ENCODE results near the gene ZDHHC14.

Gene ZDHHC14

DNA sequence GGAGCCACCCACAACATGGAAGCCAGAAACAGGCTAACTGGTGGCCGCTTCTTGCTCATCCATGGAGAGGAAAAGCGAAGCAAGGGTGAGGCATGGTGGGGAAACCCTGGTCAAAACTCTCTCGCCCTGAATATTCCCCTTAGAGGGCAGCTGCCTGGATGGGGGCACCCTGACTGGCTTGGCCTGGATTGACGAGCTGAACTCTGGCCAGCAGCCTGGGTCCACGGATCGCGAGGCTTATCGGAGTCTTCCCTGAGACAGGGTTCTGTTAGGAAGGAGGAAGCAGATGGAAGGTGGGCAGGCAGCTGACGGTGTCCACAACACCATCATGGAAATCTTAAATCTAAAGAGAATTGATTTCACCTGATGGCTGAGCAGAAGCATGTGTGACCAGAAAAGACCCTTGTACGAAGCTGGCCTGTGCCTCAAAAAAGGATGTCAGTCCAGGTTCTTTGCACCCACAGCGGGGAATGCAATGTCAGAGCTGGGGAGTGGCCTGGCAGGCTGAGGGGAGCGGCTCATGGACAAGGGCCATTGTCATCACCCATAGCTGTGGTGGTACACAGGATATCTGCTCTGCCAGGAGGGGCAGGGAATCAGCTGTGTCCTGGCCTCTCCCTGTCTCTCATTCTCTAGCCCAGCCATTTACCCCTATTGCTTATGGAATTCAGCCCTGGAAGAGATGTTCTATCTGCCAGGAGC lies 332.6 kb downstream of the ZDHHC14 start:
- Histone ChIP-seq H3K27ac (ENCODE audit: low read length) (no peak overlapping the region), H3K79me2 (ENCODE audit: low read length) (no peaks in the 10 kb centered on the region), H4K20me1 (ENCODE audit: insufficient read depth, low read length) (no peaks in the 10 kb centered on the region), H3K4me3 (ENCODE audit: low read length) (no peak overlapping the region), H3F3A (ENCODE audit: insufficient read depth, low read length) (peaks cover 2% of the 10 kb centered on the region), H2AFZ (ENCODE audit: low read length) (no peak overlapping the region), H3K4me2 (ENCODE audit: low read depth, low read length) (no peak overlapping the region), H3K36me3 (replicated peaks; ENCODE audit: insufficient read depth, low read length) (no peaks in the 10 kb centered on the region), H3K9ac (ENCODE audit: low read length) (no peak overlapping the region), H3K9me3 (replicated peaks; ENCODE audit: insufficient read depth, low read length) (no peaks in the 10 kb centered on the region), H3K4me1 (ENCODE audit: low read length) (peaks cover 2% of the 10 kb centered on the region), H3K9me2 (replicated peaks; ENCODE audit: insufficient read depth, low read length) (no peaks in the 10 kb centered on the region), H3K27me3 (replicated peaks; ENCODE audit: insufficient read depth, low read length) (no peaks in the 10 kb centered on the region)
- DNase-seq = no peak
- no peak for TF ChIP-seq CTCF (IDR thresholded peaks at IDR 0.05; ENCODE audit: low read length)
- TF ChIP-seq EZH2 (optimal IDR thresholded peaks at IDR 0.05; ENCODE audit: low read depth, low read length) = no peak
- TF ChIP-seq EZH2phosphoT487 (IDR thresholded peaks at IDR 0.05; ENCODE audit: low read length) = no peak

GRCh38 chr6:157714153-157714490 lies 333.1 kb downstream of the ZDHHC14 start:
- H3K36me3 ChIP-seq (replicated peaks; ENCODE audit: insufficient read depth, low read length) = no peaks in the 10 kb centered on the region
- no peak overlapping the region for H2AFZ ChIP-seq (ENCODE audit: low read length)
- H3K4me2 ChIP-seq (ENCODE audit: low read depth, low read length) = no peak overlapping the region
- TF ChIP-seq EZH2 (optimal IDR thresholded peaks at IDR 0.05; ENCODE audit: low read depth, low read length) (no peak), EZH2phosphoT487 (IDR thresholded peaks at IDR 0.05; ENCODE audit: low read length) (no peak), CTCF (IDR thresholded peaks at IDR 0.05; ENCODE audit: low read length) (no peak)
- H3K27me3 ChIP-seq (replicated peaks; ENCODE audit: insufficient read depth, low read length) = no peaks in the 10 kb centered on the region
- H3K9me2 ChIP-seq (replicated peaks; ENCODE audit: insufficient read depth, low read length) = no peaks in the 10 kb centered on the region
- no peaks in the 10 kb centered on the region for H3K4me1 ChIP-seq (ENCODE audit: low read length)
- no peak overlapping the region for H3K9ac ChIP-seq (ENCODE audit: low read length)
- H3K27ac ChIP-seq (ENCODE audit: low read length) = no peak overlapping the region
- no peaks in the 10 kb centered on the region for H4K20me1 ChIP-seq (ENCODE audit: insufficient read depth, low read length)
- H3K79me2 ChIP-seq (ENCODE audit: low read length) = no peaks in the 10 kb centered on the region
- H3K4me3 ChIP-seq (ENCODE audit: low read length) = no peak overlapping the region
- H3K9me3 ChIP-seq (replicated peaks; ENCODE audit: insufficient read depth, low read length) = no peaks in the 10 kb centered on the region
- DNase-seq = no peak
- H3F3A ChIP-seq (ENCODE audit: insufficient read depth, low read length) = no peaks in the 10 kb centered on the region

DNA sequence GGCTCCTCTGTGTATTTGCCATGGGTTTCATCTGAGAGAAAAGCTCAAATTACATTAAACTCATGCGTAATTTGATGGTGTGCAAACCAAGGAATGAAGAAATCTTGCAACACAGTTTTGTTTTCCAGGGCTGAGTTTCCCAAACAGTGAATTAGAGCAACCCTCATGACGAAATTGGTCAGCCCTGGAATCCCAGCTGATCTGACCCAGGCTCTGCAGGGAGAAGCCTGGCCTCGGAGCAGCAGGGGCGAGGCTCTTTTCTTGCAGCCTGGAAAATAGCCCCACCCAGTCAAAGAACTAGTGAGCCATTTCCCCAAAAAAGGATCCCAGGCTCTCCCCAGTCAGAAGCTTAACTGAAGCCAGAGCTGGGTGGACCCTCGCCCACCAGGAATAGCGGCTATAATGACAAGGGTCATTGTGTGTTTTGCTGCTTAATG lies 334.8 kb downstream of the ZDHHC14 start:
- no peak for TF ChIP-seq CTCF (IDR thresholded peaks at IDR 0.05; ENCODE audit: low read length)
- TF ChIP-seq EZH2 (optimal IDR thresholded peaks at IDR 0.05; ENCODE audit: low read depth, low read length) = no peak
- TF ChIP-seq EZH2phosphoT487 (IDR thresholded peaks at IDR 0.05; ENCODE audit: low read length) = no peak
- Histone ChIP-seq H4K20me1 (ENCODE audit: insufficient read depth, low read length) (no peaks in the 10 kb centered on the region), H3F3A (ENCODE audit: insufficient read depth, low read length) (no peaks in the 10 kb centered on the region), H3K27ac (ENCODE audit: low read length) (no peak overlapping the region), H3K79me2 (ENCODE audit: low read length) (no peaks in the 10 kb centered on the region), H3K4me2 (ENCODE audit: low read depth, low read length) (no peak overlapping the region), H3K9me2 (replicated peaks; ENCODE audit: insufficient read depth, low read length) (no peaks in the 10 kb centered on the region), H3K36me3 (replicated peaks; ENCODE audit: insufficient read depth, low read length) (no peaks in the 10 kb centered on the region), H3K4me1 (ENCODE audit: low read length) (no peaks in the 10 kb centered on the region), H3K27me3 (replicated peaks; ENCODE audit: insufficient read depth, low read length) (no peaks in the 10 kb centered on the region), H3K4me3 (ENCODE audit: low read length) (no peak overlapping the region), H3K9ac (ENCODE audit: low read length) (no peak overlapping the region), H3K9me3 (replicated peaks; ENCODE audit: insufficient read depth, low read length) (no peaks in the 10 kb centered on the region), H2AFZ (ENCODE audit: low read length) (no peak overlapping the region)
- DNase-seq = no peak
